HEK293T (cell line): ENCODE data around the gene RPGRIP1L.

ENCODE experiments used
- ELF4 ChIP-seq: fragments of 450-650 bp; IDR thresholded peaks from 2 replicates; pipeline ENCODE4 v1.6.1; 2017; ENCODE audit warnings: antibody characterized with exemption
- FOXK2 ChIP-seq: fragments of 450-650 bp; IDR thresholded peaks from 2 replicates; pipeline ENCODE4 v1.6.1; 2016; ENCODE audit warnings: mild to moderate bottlenecking
- NFRKB ChIP-seq: fragments of 450-650 bp; IDR thresholded peaks from 2 replicates; pipeline ENCODE4 v1.6.1; 2016; ENCODE audit warnings: mild to moderate bottlenecking, moderate library complexity
- SP1 ChIP-seq: fragments of 450-650 bp; IDR thresholded peaks from 2 replicates; pipeline ENCODE4 v1.6.1; 2017

GRCh38 chr16:53580038-53580802, 123.4 kb downstream of the RPGRIP1L start:
- TF ChIP-seq ELF4 = no peak
- TF ChIP-seq FOXK2 = no peak
- TF ChIP-seq NFRKB = no peak
- no peak for TF ChIP-seq SP1
